Sigmoid colon (tissue), 7 donors: ENCODE results near the gene CDK5. TPM values are rescaled to one million over a fixed set of nuclear protein-coding genes. Genes with fewer than 3 reads are reported as not detected.
A peak's percentile ranks its signal among the peaks of the same experiment; 100 is the strongest.

Experiments
- DNase-seq: peaks from one replicate; pipeline ENCODE4 v3.0.0-alpha.2; 2019
- H3K27ac ChIP-seq, 4 donors: fragments of 200-600 bp; sonication (generic); one replicate each; pipeline ENCODE4 v1.5.1; 2016 to 2019; ENCODE audit warnings: mild to moderate bottlenecking in 1 of 4
- H3K27me3 ChIP-seq, 3 donors: fragments of 200-600 bp; sonication (generic); one replicate each; pipeline ENCODE4 v1.5.1; 2019; ENCODE audit warnings: mild to moderate bottlenecking in 1 of 3
- H3K36me3 ChIP-seq, 4 donors: fragments of 200-600 bp; sonication (generic); one replicate each; pipeline ENCODE4 v1.5.1; 2016 to 2019
- H3K4me1 ChIP-seq, 4 donors: fragments of 200-600 bp; sonication (generic); one replicate each; pipeline ENCODE4 v1.5.1; 2017 to 2019
- H3K4me3 ChIP-seq, 4 donors: fragments of 200-600 bp; sonication (generic); one replicate each; pipeline ENCODE4 v1.5.1; 2017 to 2019; ENCODE audit warnings: mild to moderate bottlenecking in 2 of 4, moderate library complexity in 1 of 4
- H3K9me3 ChIP-seq, 4 donors: fragments of 200-600 bp in 3 of 4; sonication (generic) in 3 of 4; one replicate each; pipeline versions ENCODE4 v1.5.1 to v1.6.1; 2013 to 2019
- CTCF ChIP-seq, 4 experiments: fragments of 450-650 bp in 3 of 4; fragments of 200-600 bp in 1 of 4; IDR thresholded peaks; one replicate each; pipeline ENCODE4 v1.5.1; 2016 to 2019; ENCODE audit warnings: antibody characterized with exemption in 4 of 4, mild to moderate bottlenecking in 3 of 4, moderate library complexity in 2 of 4
- EP300 ChIP-seq, 4 donors: sonication (generic); formaldehyde crosslinking; IDR thresholded peaks; one replicate each; pipeline ENCODE4 v1.6.1; 2017; ENCODE audit warnings: antibody characterized with exemption in 4 of 4
- POLR2A ChIP-seq, 2 donors: fragments of 450-650 bp; IDR thresholded peaks; one replicate each; pipeline ENCODE4 v1.6.1; 2016; ENCODE audit warnings: antibody characterized with exemption in 2 of 2, mild to moderate bottlenecking in 2 of 2, moderate library complexity in 2 of 2
- POLR2AphosphoS5 ChIP-seq, 4 donors: sonication (generic); formaldehyde crosslinking; IDR thresholded peaks; one replicate each; pipeline ENCODE4 v1.6.1; 2017; ENCODE audit warnings: antibody characterized with exemption in 4 of 4
- WGBS, 2 donors: extraction: QIAGEN DNeasy Blood & Tissue Kit; methylation state at CpG; one replicate each; pipeline ENCODE4 v1.1.7; 2013; 5-methylcytosine and 5-hydroxymethylcytosine counted together
- intact Hi-C: fragments of 100-400 bp; cut with DNase I; formaldehyde crosslinking; loops from one replicate; pipeline ENCODE4 v1.15.1; 2023
- polyA plus RNA-seq, 3 donors: library from polyadenylated mRNA; stranded (reverse); fragments of 200-250 nt; gene quantifications; one replicate each; pipeline ENCODE4 v1.2.3, GENCODE V29; 2013
- total RNA-seq, 4 donors: library from RNA; depleted of rRNA; stranded (reverse); fragments of >200 nt; gene quantifications; one replicate each; pipeline ENCODE4 v1.1.0, GENCODE V29; 2016
- donor health status: healthy with polysubstance abuse.
- donor health status: Bipolar disorder and iron deficiency.
- donor health status: healthy.

CDK5 gene
- total and polyA plus RNA-seq, 7 donors: 6.0 to 10.6 (median 8.2) TPM

GRCh38 chr7:151087245-151088018 lies 29.7 kb upstream of the CDK5 start:
- 1 to 2% methylated on average over 70 of the region's 70 CpGs for WGBS, 2 donors
- intact Hi-C loops: loop anchor here (1.0 to 5.0 kb wide), 2 partner anchors 24 to 110 kb away; partner anchors contain the start of gene KCNH2
- H3K9me3 ChIP-seq: no peaks in the 10 kb centered on the region

GRCh38 chr7:151086802-151087244 lies 29.1 kb upstream of the CDK5 start:
- no peak for TF ChIP-seq EP300 (IDR thresholded peaks at IDR 0.05)
- no peak for TF ChIP-seq CTCF (IDR thresholded peaks at IDR 0.05)
- TF ChIP-seq POLR2AphosphoS5 (IDR thresholded peaks at IDR 0.05): no peak
- TF ChIP-seq POLR2A (IDR thresholded peaks at IDR 0.05): no peak
- H3K4me3 ChIP-seq: peak overlapping the region; percentile 59 to 89 (median 74)
- no peaks in the 10 kb centered on the region for H3K9me3 ChIP-seq
- H3K27me3 ChIP-seq: no peaks in the 10 kb centered on the region
- H3K4me1 ChIP-seq: peaks cover 0 to 72% (median 67%) of the 10 kb centered on the region in 4 donors
- peak overlapping the region; percentile 86 to 96 (median 88) for H3K27ac ChIP-seq
- intact Hi-C loops: loop anchor here (1.0 to 5.0 kb wide), 3 partner anchors 24 to 110 kb away; partner anchors contain the start of genes KCNH2 and SLC4A2
- DNase-seq: no peak
- WGBS, 2 donors: 1% methylated on average over 52 to 55 of the region's 56 CpGs
- peaks cover 0 to under 1% (median 0%) of the 10 kb centered on the region in 4 donors for H3K36me3 ChIP-seq

More at GRCh38 chr7:151087245-151088018, 29.7 kb upstream of the CDK5 start:
- Histone ChIP-seq H3K27me3 (no peaks in the 10 kb centered on the region), H3K27ac (peak overlapping the region; percentile 86 to 96 (median 88)), H3K36me3 (peaks cover 0 to 3% (median under 1%) of the 10 kb centered on the region in 4 donors), H3K4me3 (peak overlapping the region; percentile 59 to 89 (median 74)), H3K4me1 (peaks cover 0 to 68% (median 63%) of the 10 kb centered on the region in 4 donors)
- TF ChIP-seq EP300 (IDR thresholded peaks at IDR 0.05) (no peak), POLR2AphosphoS5 (IDR thresholded peaks at IDR 0.05) (peak in 1 of 4 donors; percentile 48), POLR2A (IDR thresholded peaks at IDR 0.05) (no peak), CTCF (IDR thresholded peaks at IDR 0.05) (peak in 2 of 4 experiments; percentile 2 to 13)
- peak; percentile 84 for DNase-seq

- WGBS, 2 donors: 1% methylated on average over 84 of the region's 84 CpGs
- no peak for TF ChIP-seq EP300 (IDR thresholded peaks at IDR 0.05)
- TF ChIP-seq CTCF (IDR thresholded peaks at IDR 0.05): no peak
- peak in 1 of 2 donors; percentile 69 for TF ChIP-seq POLR2A (IDR thresholded peaks at IDR 0.05)
- peak; percentile 90 to 93 (median 92) for TF ChIP-seq POLR2AphosphoS5 (IDR thresholded peaks at IDR 0.05)
- Histone ChIP-seq H3K4me3 (peak within 1 kb of the TSS; percentile 59 to 89 (median 74)), H3K27ac (peak within 1 kb of the TSS; percentile 86 to 96 (median 88)), H3K27me3 (no peaks in the 10 kb centered on the region), H3K9me3 (no peaks in the 10 kb centered on the region), H3K36me3 (no peaks in the 10 kb centered on the region), H3K4me1 (peaks cover 0 to 72% (median 67%) of the 10 kb centered on the region in 4 donors)
- peak; percentile 94 for DNase-seq
- intact Hi-C loops: loop anchor here (1.0 to 5.0 kb wide), 2 partner anchors 27 to 109 kb away; partner anchors contain the start of genes KCNH2 and SLC4A2
Observed at GRCh38 chr7:151085691-151086620, 28.3 kb upstream of the CDK5 start, which contains the start of gene AGAP3. TSS of gene AGAP3 (plus strand) at chr7:151086475. CDS start at chr7:151086742, 267 bp downstream.

- intact Hi-C loops: loop anchor here (5.0 kb wide), 1 partner anchor 108 kb away; the partner anchor contains the start of gene KCNH2
- Histone ChIP-seq H3K36me3 (no peaks in the 10 kb centered on the region), H3K4me1 (peaks cover 0 to 68% (median 63%) of the 10 kb centered on the region in 4 donors), H3K27me3 (no peaks in the 10 kb centered on the region), H3K9me3 (no peaks in the 10 kb centered on the region), H3K27ac (peak overlapping the region; percentile 86 to 96 (median 88)), H3K4me3 (peak overlapping the region in 3 of 4 donors; percentile 59 to 89 (median 65))
- TF ChIP-seq POLR2AphosphoS5 (IDR thresholded peaks at IDR 0.05) (no peak), POLR2A (IDR thresholded peaks at IDR 0.05) (no peak), EP300 (IDR thresholded peaks at IDR 0.05) (no peak), CTCF (IDR thresholded peaks at IDR 0.05) (no peak)
- no peak for DNase-seq
- 47 to 60% methylated on average over 5 of the region's 5 CpGs for WGBS, 2 donors
Observed at GRCh38 chr7:151085329-151085690, 27.6 kb upstream of the CDK5 start.
